GM23248 (cell line): ENCODE measurements around the gene KLF15.

Source experiments
- EZH2 ChIP-seq: fragments of 200-600 bp; sonication (generic); IDR thresholded peaks from 2 replicates; pipeline ENCODE4 v1.6.1; 2018; ENCODE audit warnings: antibody characterized with exemption, mild to moderate bottlenecking; ENCODE audit not compliant: insufficient read depth, poor library complexity, severe bottlenecking
- EZH2phosphoT487 ChIP-seq: fragments of 200-600 bp; sonication (generic); IDR thresholded peaks from 2 replicates; pipeline ENCODE4 v1.6.1; 2018; ENCODE audit warnings: antibody characterized with exemption, moderate library complexity, mild to moderate bottlenecking, low read depth; ENCODE audit not compliant: insufficient read depth

DNA sequence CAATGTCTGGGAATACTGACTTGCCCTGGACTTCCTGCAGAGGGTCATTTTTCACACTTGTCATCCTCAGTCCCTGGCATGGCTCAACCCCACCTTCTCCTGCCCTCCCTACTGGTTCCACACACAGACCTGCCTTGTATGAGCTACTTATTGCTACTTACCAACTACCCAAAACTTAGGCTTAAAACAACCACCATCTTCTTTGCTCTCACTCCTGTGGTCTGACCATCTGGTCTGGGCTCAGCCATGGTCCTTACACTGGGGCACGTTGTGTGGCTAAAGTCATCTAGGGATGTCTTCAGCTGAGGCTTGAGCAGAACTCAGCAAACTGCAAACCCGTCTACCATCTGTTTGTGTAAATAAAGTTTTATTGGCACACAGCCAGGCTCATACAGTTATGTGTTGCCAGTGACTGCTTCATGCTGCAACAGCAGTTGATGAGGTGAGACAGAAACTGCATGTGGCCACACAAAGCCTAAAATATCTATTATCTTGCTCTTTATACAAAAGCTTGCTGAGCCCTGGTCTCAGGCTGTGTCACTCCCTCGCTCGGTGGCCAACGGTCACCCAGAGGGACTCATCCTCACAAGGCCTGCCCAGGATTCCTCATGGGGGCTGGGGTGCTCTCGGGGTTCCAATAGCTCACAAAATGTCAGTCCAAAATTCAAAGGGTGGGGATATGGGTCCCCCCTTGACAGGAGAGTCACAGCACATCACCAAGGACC is 43.5 kb downstream of the KLF15 start:
- TF ChIP-seq EZH2phosphoT487 (no peak), EZH2 (no peak)
